HG03460 (cell line): ENCODE measurements around the gene KRTAP10-7.
"Not testable (repeated sequence)": the region's sequence is repeated elsewhere in the genome, so short reads cannot be mapped to it uniquely, and the experiment has no call there.

Source experiments
- ATAC-seq: cut with Tn5 transposase; IDR thresholded peaks from one replicate; pipeline ENCODE4 v1.9.1; 2021; ENCODE audit not compliant: unreplicated experiment

KRTAP10-7 gene

DNA sequence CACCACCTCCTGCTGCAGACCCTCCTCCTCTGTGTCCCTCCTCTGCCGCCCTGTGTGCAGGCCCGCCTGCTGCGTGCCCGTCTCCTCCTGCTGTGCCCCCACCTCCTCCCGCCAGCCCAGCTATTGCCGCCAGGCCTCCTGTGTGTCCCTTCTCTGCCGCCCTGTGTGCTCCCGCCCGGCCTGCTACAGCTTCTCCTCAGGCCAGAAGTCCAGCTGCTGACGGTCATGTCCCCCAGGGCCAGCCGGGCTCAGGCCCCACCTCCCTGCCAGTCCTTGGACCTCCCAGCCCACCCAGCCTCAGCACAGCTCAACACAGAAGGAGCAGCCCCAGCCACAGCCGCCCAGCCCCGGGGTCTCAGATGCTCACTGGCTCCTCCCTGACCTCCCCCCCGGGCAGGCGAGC is 27.4 kb downstream of the KRTAP10-7 start:
- not testable (repeated sequence) for ATAC-seq

DNA sequence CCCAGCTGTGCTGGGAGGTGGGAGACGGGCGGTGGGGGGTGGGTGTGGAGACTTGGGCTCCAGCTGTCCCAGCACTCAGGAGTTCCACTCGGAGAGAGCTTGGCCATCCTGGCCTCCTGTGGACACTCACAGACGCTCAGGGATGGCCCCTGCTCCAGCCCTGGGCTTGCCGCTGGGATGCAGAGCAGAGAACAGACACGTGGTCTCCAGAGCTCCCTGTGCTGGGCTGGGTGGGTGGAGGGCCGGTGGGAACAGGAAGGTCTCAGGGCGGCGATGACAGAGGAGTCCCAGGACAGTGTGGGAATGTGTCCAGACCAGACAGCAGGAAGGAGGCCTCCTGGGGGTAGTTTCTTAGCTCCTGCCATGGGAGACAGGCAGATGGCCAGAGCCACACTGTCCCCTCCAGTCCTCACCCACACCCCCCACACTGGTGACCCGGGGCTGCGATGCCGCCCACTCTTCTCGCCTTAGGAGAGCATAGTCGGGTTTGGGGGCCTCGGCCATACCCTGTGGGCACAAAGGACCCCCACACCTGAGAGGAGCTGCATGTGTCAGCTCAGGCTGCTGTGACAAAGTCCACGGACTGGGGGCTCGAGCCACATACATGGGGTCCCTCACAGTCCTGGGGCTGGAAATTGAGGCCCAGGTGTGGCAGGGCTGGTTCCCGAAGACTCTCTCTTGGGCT is 28.5 kb downstream of the KRTAP10-7 start:
- ATAC-seq = no peak

DNA sequence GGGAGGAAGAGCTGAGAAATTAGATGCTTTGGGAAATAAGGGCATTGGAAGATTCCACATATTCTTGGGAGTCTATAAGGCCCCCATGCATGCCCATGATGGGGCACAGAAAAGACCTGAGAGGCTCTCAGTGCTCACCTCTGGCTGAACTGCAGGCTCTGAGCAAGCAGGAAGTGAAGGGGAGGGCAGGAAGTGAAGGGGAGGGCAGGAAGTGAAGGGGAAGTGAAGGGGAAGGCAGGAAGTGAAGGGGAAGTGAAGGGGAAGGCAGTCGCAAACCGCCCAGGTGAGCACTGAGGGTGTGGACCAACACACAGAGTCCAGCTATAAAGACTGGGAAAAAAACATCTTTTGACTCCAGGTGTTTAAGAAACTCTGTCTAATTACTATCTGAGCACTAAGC is 30.0 kb downstream of the KRTAP10-7 start:
- no peak for ATAC-seq

DNA sequence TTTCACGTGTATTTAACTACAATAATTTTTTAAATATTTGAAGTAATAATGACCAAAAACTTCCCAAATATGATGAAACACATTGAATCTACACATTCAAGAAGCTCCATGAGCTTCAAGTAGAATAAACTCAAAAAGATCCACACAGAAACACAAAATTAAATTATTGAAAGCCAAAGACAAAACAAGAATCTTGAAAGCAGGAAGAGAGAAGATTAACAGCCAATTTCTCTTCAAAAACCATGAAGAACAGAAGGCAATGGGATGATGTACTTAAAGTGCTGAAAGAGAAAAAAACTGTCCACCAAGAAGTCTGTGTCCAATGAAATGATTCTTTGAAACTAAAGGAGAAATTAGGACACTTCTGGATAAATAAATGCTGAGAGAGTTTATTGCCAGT is 31.7 kb downstream of the KRTAP10-7 start:
- ATAC-seq = no peak

DNA sequence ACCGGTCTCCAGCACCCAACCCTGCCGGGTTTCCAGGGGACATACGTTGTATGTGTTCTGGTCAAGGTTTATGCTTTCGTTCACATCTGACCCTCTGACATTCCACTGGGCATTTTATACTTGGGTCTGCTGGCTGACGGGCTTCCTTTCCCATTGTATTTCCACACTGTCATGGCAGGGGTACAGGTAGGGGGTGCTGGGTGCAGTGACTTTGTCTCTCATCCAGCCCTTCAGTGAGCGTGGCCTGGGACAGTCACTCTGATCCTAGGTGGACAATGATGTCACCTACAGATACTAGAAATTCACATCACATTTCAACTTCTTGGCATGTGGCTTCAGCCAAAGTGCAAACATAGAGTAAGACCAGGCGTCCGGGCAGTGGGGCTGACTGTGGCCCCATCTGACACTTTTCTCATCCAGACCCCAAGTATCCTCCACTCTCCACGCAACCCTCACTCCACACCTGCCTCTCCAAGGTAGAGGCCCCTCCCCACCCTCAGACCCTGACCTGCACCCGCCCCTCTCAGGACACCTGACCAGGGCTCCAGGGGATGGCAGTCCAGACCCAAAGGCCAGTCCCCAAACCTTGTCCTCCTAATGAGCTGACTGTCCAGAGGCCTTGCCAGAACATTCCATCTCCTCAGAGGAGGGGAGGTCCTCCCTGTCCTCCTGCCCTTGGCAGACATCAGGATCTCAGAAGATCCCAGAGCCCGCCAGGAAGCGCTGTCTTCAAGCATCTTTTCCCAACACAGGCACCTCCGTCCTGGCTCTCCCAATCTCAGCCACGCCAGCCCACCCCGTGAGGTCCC is 36.0 kb downstream of the KRTAP10-7 start:
- ATAC-seq = no peak

DNA sequence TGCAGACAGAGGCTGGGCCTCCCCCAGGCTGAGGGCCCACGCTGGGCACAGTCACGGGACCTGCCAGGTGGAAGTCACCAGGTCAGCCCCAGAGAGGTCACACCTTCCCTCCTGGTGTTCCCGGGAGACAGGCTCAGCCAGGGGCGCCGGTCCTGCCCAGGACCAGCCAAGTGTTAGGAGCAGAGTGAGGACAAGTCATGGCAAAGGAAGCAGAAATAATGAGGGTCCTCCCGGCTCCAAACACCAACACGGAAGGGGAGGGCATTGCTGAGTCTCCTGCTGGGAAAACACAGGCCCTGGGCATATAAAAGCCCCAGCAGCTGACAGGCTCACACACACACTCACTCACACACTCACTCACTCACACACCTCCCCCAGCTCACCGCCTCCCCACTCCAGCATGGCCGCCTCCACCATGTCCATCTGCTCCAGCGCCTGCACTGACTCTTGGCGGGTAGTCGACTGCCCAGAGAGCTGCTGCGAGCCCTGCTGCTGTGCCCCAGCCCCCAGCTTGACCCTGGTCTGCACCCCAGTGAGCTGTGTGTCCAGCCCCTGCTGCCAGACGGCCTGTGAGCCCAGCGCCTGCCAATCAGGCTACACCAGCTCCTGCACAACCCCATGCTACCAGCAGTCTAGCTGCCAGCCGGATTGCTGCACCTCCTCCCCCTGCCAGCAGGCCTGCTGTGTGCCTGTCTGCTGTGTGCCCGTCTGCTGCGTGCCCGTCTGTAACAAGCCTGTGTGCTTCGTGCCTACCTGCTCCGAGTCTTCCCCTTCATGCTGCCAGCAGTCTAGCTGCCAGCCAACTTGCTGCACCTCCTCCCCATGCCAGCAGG is 36.8 kb downstream of the KRTAP10-7 start, which contains the start of gene KRTAP10-10:
Gene KRTAP10-10, plus strand, starts transcription at position 339 of the 833 bp plus-strand sequence. Its CDS starts 62 bp downstream, at position 401.
- no peak for ATAC-seq

DNA sequence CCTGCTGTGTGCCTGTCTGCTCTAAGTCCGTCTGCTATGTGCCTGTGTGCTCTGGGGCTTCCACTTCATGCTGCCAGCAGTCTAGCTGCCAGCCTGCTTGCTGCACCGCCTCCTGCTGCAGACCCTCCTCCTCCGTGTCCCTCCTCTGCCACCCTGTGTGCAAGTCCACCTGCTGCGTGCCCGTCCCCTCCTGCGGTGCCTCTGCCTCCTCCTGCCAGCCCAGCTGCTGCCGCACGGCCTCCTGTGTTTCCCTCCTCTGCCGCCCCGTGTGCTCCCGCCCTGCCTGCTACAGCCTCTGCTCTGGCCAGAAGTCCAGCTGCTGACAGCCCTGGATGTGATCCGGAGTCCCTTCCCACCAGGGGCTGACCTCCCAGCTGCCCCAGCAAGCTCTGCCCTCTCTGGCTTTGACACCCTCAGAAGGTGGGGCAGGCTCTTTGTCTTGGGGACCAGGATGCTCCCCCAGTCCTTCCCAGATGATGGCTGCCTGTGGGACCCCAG is 37.5 kb downstream of the KRTAP10-7 start:
- ATAC-seq = not testable (repeated sequence)

DNA sequence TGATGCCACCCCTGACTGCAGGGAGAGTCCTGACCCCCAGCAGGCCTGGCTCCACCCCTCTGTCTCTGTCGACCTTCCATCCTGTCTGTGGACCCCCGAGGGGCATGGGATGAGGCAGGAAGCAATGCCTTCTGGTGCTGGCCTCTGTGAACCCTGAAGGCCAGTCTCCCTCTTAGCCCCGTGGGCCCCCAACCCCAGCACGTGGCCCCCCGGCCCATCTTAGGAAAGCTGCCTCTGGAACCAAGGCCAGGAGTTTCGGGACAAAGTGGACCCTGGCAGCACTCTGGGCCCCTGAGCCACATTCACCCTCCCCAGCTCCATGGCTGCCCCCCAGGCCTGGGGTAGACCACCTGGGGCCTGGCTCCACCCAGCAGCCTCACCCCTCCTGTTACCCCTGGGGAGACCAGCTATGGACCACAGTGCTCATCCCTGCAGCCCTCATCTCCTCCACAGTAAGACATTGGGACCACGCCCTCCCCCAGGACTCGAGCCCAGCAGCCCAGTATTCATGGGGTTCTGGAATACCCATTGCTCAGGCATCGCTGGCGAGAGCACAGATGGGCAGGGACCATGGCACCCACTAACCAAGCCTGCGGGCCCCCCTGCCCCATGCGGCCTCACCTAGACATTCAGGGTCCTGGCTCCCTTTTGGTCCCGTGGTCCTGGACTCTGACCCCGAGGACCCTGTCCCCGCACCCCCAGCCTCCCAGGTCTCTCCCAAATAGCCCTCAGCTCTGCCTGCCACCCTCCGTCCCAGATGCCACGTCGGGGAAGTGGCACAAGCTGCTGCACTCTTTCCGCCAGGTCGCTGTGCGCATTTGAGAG is 38.3 kb downstream of the KRTAP10-7 start:
- ATAC-seq = not testable (repeated sequence)

DNA sequence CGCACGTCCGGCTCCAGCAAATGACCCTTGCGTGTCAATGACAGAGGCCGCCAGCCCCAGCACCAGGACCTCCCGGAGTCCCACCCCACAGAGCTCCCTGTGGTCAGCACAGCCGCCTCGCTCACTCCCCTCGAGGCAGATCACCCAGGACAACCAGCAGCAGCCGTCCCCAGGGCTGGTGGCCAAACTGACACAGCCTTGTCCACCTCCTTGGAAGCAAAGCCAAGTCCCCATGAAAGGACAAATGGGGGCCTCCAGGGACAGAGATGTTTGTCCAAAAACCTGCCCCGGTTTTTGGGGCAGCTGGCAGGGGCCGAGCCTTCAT is 38.9 kb downstream of the KRTAP10-7 start:
- no peak for ATAC-seq

DNA sequence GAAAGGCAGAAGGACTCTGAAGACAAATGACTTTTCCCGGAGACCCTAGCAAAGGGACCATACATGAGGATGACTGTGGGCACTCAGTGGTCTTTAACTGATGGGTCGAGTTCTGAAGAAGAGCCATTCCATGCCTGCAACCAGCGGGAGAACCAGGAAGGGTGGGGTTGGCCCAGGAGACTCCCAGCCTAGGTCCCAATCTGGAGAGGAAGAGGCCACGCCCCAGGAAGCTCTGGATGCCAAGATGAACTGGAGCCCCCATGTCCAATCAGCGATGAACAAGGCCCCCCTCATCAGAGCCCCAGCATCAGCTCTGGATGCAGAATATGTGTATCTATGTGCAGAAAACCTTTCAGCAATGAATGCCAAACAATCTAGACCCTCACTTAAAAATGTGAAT is 40.4 kb downstream of the KRTAP10-7 start:
- no peak for ATAC-seq

DNA sequence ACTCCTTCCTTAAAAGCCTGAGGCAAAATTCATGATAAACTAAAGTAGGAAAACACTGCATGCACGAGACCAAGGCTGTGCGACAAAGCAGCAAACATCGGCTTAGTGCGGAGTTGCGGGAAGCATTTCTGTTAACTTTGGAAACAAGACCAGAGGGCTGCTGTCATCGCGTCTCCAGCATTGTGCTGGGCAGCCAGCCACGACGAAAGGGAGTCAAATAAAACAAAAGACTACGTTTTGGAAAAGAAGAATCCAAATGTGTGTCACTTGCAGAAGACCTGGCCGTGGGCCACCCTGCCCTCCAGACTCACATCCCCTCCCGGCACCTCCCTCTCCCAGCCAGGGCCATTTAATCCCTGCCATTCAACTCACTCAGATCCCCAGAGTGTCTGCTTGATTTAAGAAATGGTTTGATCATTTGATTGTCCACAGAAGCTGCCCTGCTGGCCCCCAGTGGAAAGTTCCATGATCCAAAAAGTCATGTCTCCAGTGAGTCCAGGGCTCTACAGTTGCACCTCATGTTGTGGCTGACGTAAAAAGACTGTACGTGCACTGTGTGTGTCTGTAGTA is 43.4 kb downstream of the KRTAP10-7 start:
- ATAC-seq = no peak

DNA sequence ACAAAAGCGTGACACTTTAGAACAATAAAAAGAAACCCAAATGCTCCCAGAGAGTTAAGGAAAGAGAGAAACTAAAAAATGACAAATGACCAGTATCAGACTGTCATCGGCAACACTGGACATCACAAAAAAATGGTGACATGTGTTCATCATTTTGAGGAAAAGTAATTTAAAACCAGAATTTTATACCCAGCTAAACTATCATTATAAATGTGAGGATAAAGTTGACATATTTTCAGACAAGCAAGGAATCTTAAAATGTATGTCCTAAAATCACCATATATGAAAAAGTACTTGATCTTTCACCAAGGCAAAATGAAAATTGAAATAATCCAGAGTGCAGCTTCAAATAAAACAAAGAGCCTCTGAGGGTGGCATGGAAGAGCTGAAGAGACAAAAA is 44.5 kb downstream of the KRTAP10-7 start:
- no peak for ATAC-seq

DNA sequence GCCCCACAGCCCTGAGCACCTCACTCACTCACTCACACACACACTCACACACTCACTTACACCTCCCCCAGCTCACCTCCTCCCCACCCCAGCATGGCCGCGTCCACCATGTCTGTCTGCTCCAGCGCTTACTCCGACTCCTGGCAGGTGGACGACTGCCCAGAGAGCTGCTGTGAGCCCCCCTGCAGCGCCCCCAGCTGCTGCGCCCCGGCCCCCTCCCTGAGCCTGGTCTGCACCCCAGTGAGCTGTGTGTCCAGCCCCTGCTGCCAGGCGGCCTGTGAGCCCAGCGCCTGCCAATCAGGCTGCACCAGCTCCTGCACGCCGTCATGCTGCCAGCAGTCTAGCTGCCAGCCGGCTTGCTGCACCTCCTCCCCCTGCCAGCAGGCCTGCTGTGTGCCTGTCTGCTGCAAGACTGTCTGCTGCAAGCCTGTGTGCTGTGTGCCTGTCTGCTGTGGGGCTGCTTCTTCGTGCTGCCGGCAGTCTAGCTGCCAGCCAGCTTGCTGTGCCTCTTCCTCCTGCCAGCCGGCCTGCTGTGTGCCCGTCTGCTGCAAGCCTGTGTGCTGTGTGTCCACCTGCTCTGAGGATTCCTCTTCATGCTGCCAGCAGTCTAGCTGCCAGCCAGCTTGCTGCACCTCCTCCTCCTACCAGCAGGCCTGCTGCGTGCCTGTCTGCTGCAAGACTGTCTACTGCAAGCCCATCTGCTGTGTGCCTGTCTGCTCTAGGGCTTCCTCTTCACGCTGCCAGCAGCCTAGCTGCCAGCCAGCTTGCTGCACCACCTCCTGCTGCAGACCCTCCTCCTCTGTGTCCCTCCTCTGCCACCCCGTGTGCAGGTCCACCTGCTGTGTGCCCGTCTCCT is 46.2 kb downstream of the KRTAP10-7 start, which contains the start of gene KRTAP10-11:
Gene KRTAP10-11, plus strand, starts transcription at position 49 of the 856 bp plus-strand sequence. Its CDS starts 45 bp downstream, at position 94.
- not testable (repeated sequence) for ATAC-seq

DNA sequence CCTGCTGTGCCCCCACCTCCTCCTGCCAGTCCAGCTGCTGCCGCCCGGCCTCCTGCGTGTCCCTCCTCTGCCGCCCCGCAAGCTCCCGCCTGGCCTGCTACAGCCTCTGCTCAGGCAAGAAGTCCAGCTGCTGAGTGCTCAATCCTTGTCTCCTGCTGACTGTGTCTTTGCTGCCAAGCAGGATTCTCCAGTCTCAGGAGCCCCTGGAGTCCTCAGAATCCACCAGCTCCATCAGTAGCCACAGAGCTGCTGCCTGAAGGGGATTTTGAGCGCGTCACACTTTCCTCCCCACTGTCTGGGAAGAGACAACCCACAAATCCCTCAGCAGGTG is 46.8 kb downstream of the KRTAP10-7 start:
- ATAC-seq = no peak

DNA sequence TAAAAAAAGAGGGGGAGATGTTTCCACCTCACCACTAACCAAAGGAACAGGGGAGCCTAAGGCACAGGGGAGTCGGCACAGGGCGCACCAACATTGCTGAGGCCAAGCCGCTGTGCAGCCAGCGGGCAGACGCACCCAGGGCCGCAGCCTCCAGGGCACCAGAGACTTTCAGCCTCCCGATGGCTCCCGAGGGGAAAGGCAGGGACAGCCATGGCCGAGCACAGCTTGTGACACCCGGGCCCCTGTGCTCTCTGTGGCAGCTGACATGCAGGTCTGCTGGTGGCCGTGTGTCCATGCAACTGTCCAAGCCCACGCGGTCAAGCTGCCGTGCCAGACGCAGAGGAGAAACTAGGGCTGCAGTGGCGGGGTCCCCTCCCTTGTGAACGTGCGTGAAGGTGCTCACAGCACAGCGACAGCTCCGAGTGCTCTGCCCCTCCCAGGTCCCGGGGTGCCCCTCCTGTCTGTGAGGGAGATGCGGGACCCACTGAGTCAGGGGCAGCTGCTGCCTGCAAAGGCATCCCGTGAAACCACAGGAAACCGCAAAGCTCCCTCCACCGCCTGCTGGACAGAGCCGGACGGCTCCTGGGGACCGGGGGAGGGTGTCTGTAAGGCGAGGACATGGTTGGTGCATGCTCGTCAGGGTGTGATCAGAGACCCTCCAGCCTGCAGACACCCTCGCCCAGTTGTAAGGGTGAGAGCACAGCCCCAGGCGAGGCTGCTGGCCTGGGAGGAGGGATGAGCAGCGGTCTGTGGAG is 48.3 kb downstream of the KRTAP10-7 start:
- no peak for ATAC-seq

DNA sequence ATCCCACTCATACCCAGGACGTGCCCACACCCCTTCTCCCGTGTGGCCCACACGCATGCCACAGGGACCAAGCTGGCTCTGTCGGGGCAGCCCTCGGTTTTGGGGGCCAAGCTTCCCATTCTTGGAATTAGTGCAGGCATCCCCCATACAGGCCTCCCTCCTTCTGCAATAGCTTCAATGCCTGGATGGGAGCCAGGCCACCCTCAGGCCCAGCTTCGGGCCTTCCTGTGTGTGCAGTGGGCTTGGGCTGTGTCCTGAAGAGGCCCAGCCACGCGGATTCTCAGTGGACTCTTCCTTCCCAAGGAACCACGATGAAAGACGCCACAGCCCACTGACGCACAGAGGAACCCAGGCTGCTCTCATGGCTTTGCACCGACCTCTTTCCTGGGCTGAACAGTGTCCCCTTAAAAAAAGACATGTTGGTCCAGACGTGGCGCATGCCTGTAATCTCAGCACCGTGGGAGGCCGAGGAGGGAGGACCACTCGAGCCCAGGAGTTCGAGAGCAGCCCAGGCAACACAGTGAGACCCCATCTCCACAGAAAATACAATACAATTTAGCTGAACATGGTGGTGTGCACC is 49.2 kb downstream of the KRTAP10-7 start:
- ATAC-seq = no peak

DNA sequence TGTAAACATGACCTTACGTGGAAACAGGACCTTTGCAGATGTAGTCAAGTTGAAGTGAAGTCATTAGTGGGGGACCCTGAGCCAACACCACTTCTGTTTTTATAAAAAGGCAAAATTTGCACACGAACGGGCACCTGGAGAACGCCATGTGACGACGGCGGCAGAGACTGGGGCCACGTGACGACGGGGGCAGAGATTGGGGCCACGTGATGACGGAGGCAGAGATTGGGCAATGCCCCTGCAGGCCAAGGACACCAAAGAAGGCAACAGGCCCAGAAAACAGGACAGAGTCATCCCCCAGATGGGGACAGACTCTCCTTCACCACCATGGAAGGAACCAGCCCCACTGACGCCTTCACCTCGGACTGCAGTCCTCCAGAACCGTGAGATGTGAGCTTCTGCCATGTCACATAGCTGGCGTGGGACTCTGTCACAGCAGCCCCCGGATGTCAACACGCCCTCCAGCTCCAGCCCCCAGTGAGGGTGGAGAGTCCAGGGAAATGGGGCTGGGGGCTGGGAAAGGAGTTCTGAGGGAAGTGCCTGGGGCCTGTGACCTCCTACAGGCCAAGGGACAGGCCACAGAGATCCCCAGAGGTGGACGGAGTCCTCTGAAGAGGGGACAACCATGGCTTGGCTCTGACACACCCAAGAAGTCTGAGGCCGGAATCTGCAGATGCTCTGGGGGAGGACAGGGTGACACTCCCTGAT is 50.0 kb downstream of the KRTAP10-7 start:
- no peak for ATAC-seq
